GM23338 (cell line): ENCODE results near the gene DYNLT4. TPM values are rescaled to one million over a fixed set of nuclear protein-coding genes. Genes with fewer than 3 reads are reported as not detected.
A peak's percentile ranks its signal among the peaks of the same experiment; 100 is the strongest.

Experiments
- ATAC-seq: fragments of 200-7000 bp; cut with Tn5 transposase; 3 replicates; pipeline ENCODE4 v1.9.1; 2020
- DNase-seq: peaks from one replicate; pipeline ENCODE4 v3.0.0-alpha.2; 2015; ENCODE audit warnings: low spot score
- H2AFZ ChIP-seq: fragments of 200-600 bp; sonication (generic); 2 replicates; pipeline ENCODE4 v1.8.0; 2016; ENCODE audit warnings: antibody characterized with exemption, mild to moderate bottlenecking, moderate library complexity
- H3F3A ChIP-seq: fragments of 200-600 bp; sonication (generic); replicated peaks from 2 replicates; pipeline ENCODE4 v1.8.0; 2017; ENCODE audit warnings: antibody characterized with exemption, mixed run types, low read depth
- H3K27ac ChIP-seq: fragments of 200-600 bp; sonication (generic); 2 replicates; pipeline ENCODE4 v1.6.1; 2016; ENCODE audit warnings: low read depth
- H3K27me3 ChIP-seq: fragments of 200-600 bp; sonication (generic); 2 replicates; pipeline ENCODE4 v1.8.0; 2016; ENCODE audit warnings: mild to moderate bottlenecking, mixed run types, moderate library complexity; ENCODE audit not compliant: insufficient read depth
- H3K36me3 ChIP-seq: fragments of 200-600 bp; sonication (generic); 2 replicates; pipeline ENCODE4 v1.8.0; 2016; ENCODE audit warnings: mild to moderate bottlenecking; ENCODE audit not compliant: insufficient read depth
- H3K4me1 ChIP-seq: fragments of 200-600 bp; sonication (generic); 2 replicates; pipeline ENCODE4 v1.8.0; 2016; ENCODE audit warnings: mild to moderate bottlenecking, moderate library complexity; ENCODE audit not compliant: insufficient read depth
- H3K4me2 ChIP-seq: fragments of 200-600 bp; sonication (generic); 2 replicates; pipeline ENCODE4 v1.7.1; 2017; ENCODE audit warnings: mixed run types
- H3K4me3 ChIP-seq: fragments of 200-600 bp; sonication (generic); 2 replicates; pipeline ENCODE4 v1.6.1; 2016; ENCODE audit warnings: mixed run types
- H3K79me2 ChIP-seq: fragments of 200-600 bp; sonication (generic); replicated peaks from 2 replicates; pipeline ENCODE4 v1.8.0; 2017; ENCODE audit warnings: mild to moderate bottlenecking; ENCODE audit not compliant: insufficient read depth
- H3K9me2 ChIP-seq: fragments of 200-600 bp; sonication (generic); 2 replicates; pipeline ENCODE4 v1.8.0; 2017; ENCODE audit not compliant: insufficient read depth
- H4K20me1 ChIP-seq: fragments of 200-600 bp; sonication (generic); replicated peaks from 2 replicates; pipeline ENCODE4 v1.8.0; 2017; ENCODE audit warnings: mild to moderate bottlenecking; ENCODE audit not compliant: insufficient read depth
- H3K27ac Mint-ChIP-seq: 2 replicates; pipeline ENCODE4 v1.8.0; 2020; ENCODE audit warnings: inconsistent platforms, mild to moderate bottlenecking, moderate library complexity, mixed read lengths
- H3K27me3 Mint-ChIP-seq: 3 replicates; pipeline ENCODE4 v1.8.0; 2022; ENCODE audit warnings: low read depth, mild to moderate bottlenecking, moderate library complexity, mixed read lengths, inconsistent platforms; ENCODE audit not compliant: insufficient read depth, poor library complexity
- H3K36me3 Mint-ChIP-seq: 3 replicates; pipeline ENCODE4 v1.8.0; 2021; ENCODE audit warnings: low read depth, mild to moderate bottlenecking, inconsistent platforms, moderate library complexity, mixed read lengths
- H3K4me1 Mint-ChIP-seq: 3 replicates; pipeline ENCODE4 v1.8.0; 2020; ENCODE audit warnings: mild to moderate bottlenecking, inconsistent platforms, mixed read lengths
- H3K4me3 Mint-ChIP-seq: 3 replicates; pipeline ENCODE4 v1.8.0; 2021; ENCODE audit warnings: moderate library complexity, mild to moderate bottlenecking, inconsistent platforms, mixed read lengths
- H3K9me3 Mint-ChIP-seq: 3 replicates; pipeline ENCODE4 v1.8.0; 2020; ENCODE audit warnings: moderate library complexity, mild to moderate bottlenecking, inconsistent platforms, mixed read lengths
- CREB1 ChIP-seq: fragments of 250-450 bp; sonication (Bioruptor Pico); IDR thresholded peaks from 2 replicates; pipeline ENCODE4 v1.5.0; 2020; ENCODE audit warnings: low read depth, mild to moderate bottlenecking, moderate library complexity
- CTCF ChIP-seq, 2 experiments: fragments of 200-600 bp in 1 of 2; sonication (generic) in 1 of 2; conservative IDR thresholded peaks; 2 replicates each; pipeline versions ENCODE4 v1.5.1 to v1.6.1; 2016 to 2017; ENCODE audit warnings: antibody characterized with exemption in 2 of 2, low read depth in 2 of 2, mild to moderate bottlenecking in 2 of 2, moderate library complexity in 1 of 2
- EZH2phosphoT487 ChIP-seq: fragments of 200-600 bp; sonication (generic); IDR thresholded peaks from one replicate; pipeline ENCODE4 v1.8.1; 2018; ENCODE audit warnings: antibody characterized with exemption; ENCODE audit not compliant: unreplicated experiment
- JUNB ChIP-seq: IDR thresholded peaks from one replicate; pipeline ENCODE4 v1.6.1; 2016; ENCODE audit warnings: antibody characterized with exemption; ENCODE audit not compliant: unreplicated experiment
- POLR2AphosphoS5 ChIP-seq: IDR thresholded peaks from 2 replicates; pipeline ENCODE4 v1.6.1; 2016; ENCODE audit warnings: antibody characterized with exemption, low read depth
- STAT1 ChIP-seq: IDR thresholded peaks from one replicate; pipeline ENCODE4 v1.6.1; 2016; ENCODE audit warnings: antibody characterized with exemption; ENCODE audit not compliant: unreplicated experiment
- polyA plus RNA-seq: library from polyadenylated mRNA; unstranded; fragments of >200 nt; fragmentation: Nextera tagmentation; extraction: Ambion mirVana; gene quantifications from 2 replicates; pipeline ENCODE4 v1.2.1, GENCODE V29; 2016
- total RNA-seq: library from RNA; depleted of rRNA; stranded (reverse); fragments of >200 nt; shearing (Covaris generic); gene quantifications from 2 replicates; pipeline ENCODE4 v1.2.3, GENCODE V29; 2014
- TF ChIP-seq, protein P1 (sequence below): IDR thresholded peaks from 2 replicates; pipeline ENCODE4 v1.6.1; 2016; ENCODE audit warnings: antibody characterized with exemption
- TF ChIP-seq, protein P2 (sequence below): fragments of 250-450 bp; sonication (Bioruptor Pico); IDR thresholded peaks from 2 replicates; pipeline ENCODE4 v1.5.0; 2020; ENCODE audit warnings: mild to moderate bottlenecking, moderate library complexity

Gene DYNLT4
- total and polyA plus RNA-seq, 2 experiments from 2014 or later = 0.73 TPM; not detected in 1

GRCh38 chr1:44799770-44800584 is 7.2 kb downstream of the DYNLT4 start, which contains the start of gene PLK3:
TSS of gene PLK3 (plus strand) at chr1:44800377. CDS start at chr1:44800464, 87 bp downstream.
- ATAC-seq (peak; percentile 91), DNase-seq (peak; percentile 99)
- H3K36me3 Mint-ChIP-seq = peaks cover 25% of the 10 kb centered on the region
- peaks cover 12% of the 10 kb centered on the region for H3K4me1 Mint-ChIP-seq
- TF ChIP-seq POLR2AphosphoS5 (peak; percentile 95), JUNB (no peak), CREB1 (peak; percentile 38; the same call in 1 of the 2 replicates), STAT1 (no peak), CTCF (conservative IDR thresholded peaks at IDR 0.05; ENCODE audit: low read depth in 2 of 2) (peak; percentile 78 to 95), EZH2phosphoT487 (no peak)
- TF ChIP-seq, protein P1, sequence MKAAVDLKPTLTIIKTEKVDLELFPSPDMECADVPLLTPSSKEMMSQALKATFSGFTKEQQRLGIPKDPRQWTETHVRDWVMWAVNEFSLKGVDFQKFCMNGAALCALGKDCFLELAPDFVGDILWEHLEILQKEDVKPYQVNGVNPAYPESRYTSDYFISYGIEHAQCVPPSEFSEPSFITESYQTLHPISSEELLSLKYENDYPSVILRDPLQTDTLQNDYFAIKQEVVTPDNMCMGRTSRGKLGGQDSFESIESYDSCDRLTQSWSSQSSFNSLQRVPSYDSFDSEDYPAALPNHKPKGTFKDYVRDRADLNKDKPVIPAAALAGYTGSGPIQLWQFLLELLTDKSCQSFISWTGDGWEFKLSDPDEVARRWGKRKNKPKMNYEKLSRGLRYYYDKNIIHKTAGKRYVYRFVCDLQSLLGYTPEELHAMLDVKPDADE = no peak; the same call in 1 of the 2 replicates
- TF ChIP-seq, protein P2, sequence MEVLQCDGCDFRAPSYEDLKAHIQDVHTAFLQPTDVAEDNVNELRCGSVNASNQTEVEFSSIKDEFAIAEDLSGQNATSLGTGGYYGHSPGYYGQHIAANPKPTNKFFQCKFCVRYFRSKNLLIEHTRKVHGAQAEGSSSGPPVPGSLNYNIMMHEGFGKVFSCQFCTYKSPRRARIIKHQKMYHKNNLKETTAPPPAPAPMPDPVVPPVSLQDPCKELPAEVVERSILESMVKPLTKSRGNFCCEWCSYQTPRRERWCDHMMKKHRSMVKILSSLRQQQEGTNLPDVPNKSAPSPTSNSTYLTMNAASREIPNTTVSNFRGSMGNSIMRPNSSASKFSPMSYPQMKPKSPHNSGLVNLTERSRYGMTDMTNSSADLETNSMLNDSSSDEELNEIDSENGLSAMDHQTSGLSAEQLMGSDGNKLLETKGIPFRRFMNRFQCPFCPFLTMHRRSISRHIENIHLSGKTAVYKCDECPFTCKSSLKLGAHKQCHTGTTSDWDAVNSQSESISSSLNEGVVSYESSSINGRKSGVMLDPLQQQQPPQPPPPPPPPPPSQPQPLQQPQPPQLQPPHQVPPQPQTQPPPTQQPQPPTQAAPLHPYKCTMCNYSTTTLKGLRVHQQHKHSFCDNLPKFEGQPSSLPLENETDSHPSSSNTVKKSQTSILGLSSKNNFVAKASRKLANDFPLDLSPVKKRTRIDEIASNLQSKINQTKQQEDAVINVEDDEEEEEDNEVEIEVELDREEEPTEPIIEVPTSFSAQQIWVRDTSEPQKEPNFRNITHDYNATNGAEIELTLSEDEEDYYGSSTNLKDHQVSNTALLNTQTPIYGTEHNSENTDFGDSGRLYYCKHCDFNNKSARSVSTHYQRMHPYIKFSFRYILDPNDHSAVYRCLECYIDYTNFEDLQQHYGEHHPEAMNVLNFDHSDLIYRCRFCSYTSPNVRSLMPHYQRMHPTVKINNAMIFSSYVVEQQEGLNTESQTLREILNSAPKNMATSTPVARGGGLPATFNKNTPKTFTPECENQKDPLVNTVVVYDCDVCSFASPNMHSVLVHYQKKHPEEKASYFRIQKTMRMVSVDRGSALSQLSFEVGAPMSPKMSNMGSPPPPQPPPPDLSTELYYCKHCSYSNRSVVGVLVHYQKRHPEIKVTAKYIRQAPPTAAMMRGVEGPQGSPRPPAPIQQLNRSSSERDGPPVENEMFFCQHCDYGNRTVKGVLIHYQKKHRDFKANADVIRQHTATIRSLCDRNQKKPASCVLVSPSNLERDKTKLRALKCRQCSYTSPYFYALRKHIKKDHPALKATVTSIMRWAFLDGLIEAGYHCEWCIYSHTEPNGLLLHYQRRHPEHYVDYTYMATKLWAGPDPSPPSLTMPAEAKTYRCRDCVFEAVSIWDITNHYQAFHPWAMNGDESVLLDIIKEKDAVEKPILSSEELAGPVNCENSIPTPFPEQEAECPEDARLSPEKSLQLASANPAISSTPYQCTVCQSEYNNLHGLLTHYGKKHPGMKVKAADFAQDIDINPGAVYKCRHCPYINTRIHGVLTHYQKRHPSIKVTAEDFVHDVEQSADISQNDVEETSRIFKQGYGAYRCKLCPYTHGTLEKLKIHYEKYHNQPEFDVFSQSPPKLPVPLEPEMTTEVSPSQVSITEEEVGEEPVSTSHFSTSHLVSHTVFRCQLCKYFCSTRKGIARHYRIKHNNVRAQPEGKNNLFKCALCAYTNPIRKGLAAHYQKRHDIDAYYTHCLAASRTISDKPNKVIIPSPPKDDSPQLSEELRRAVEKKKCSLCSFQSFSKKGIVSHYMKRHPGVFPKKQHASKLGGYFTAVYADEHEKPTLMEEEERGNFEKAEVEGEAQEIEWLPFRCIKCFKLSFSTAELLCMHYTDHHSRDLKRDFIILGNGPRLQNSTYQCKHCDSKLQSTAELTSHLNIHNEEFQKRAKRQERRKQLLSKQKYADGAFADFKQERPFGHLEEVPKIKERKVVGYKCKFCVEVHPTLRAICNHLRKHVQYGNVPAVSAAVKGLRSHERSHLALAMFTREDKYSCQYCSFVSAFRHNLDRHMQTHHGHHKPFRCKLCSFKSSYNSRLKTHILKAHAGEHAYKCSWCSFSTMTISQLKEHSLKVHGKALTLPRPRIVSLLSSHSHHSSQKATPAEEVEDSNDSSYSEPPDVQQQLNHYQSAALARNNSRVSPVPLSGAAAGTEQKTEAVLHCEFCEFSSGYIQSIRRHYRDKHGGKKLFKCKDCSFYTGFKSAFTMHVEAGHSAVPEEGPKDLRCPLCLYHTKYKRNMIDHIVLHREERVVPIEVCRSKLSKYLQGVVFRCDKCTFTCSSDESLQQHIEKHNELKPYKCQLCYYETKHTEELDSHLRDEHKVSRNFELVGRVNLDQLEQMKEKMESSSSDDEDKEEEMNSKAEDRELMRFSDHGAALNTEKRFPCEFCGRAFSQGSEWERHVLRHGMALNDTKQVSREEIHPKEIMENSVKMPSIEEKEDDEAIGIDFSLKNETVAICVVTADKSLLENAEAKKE (CRISPR knock-in tag) = no peak
- H3K9me2 ChIP-seq = no peaks in the 10 kb centered on the region
- H3K4me3 ChIP-seq = peak within 1 kb of the TSS; percentile 67
- no peaks in the 10 kb centered on the region for H3K27me3 ChIP-seq
- H3K36me3 ChIP-seq = no peaks in the 10 kb centered on the region; the same call in 1 of the 2 replicates
- H3F3A ChIP-seq = peaks cover 19% of the 10 kb centered on the region
- H4K20me1 ChIP-seq = no peaks in the 10 kb centered on the region
- H3K4me3 Mint-ChIP-seq = peak within 1 kb of the TSS; percentile 93
- peaks cover 8% of the 10 kb centered on the region for H3K27me3 Mint-ChIP-seq
- peak within 1 kb of the TSS; percentile 96 for H3K4me2 ChIP-seq
- H3K27ac Mint-ChIP-seq = peak within 1 kb of the TSS; percentile 100
- peak within 1 kb of the TSS; percentile 80; the same call in 1 of the 2 replicates for H2AFZ ChIP-seq
- no peaks in the 10 kb centered on the region for H3K9me3 Mint-ChIP-seq
- 0 out of 2 replicates have a peak, but pooled peaks cover 3% of the 10 kb centered on the region for H3K79me2 ChIP-seq
- peaks cover 9% of the 10 kb centered on the region; the same call in 1 of the 2 replicates for H3K4me1 ChIP-seq
- peak within 1 kb of the TSS; percentile 97 for H3K27ac ChIP-seq
